ENCODE data around the gene SET. TPM values are rescaled to one million over a fixed set of nuclear protein-coding genes. Genes with fewer than 3 reads are reported as not detected.
"Not testable (repeated sequence)": the region's sequence is repeated elsewhere in the genome, so short reads cannot be mapped to it uniquely, and the experiment has no call there.

Gene SET
- total RNA-seq, 1 experiment from 2014 or later = 1,009 TPM

DNA sequence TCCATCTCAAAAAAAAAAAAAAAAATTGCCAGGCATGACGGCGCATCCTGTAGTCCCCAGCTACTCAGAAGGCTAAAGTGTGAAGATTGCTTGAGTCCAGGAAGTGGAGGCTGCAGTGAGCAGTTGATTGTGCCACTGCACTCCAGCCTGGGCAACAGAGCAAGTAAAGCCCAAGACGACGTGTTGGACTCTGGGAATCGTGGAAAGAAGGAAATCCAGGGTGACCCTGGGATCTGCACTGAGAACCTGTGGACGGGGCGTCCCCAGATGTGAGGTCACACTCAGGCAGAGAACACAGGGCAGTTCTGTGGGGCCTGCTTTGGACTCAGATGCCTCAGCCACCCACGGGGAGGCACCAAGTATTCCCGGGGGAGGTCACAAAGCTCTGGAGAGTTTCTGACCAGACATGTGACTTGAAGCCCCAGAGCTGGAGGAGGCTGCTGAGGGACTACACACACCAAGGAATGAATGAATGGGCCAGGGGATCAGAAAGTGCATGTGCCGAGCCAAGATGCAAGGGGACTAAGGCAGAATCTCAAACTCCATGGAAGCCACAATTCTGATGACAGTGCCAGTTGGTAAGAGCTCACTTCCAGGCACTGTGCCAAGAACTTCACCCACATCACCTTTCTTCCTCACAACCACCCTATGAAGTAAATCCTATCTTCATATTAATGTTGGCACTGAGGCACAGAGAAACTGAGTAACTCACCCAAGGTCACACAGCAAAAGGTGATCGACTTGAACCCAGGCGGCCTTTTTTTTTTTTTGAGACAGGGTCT, 45.3 kb upstream of the SET start:
- intact Hi-C loops (cut with micrococcal nuclease; ENCODE audit: unreplicated experiment) = no loop called here
- BruUV-seq (replicated peaks) = no TSS peak
- H3K36me3 ChIP-seq (ENCODE audit: insufficient read depth, low read length, poor library complexity, severe bottlenecking) = peaks cover 16% of the 10 kb centered on the region
- TF ChIP-seq EZH2 (IDR thresholded peaks at IDR 0.05; ENCODE audit: borderline replicate concordance, low read depth, low read length, poor library complexity, severe bottlenecking) = no peak
- TF ChIP-seq, protein P1, sequence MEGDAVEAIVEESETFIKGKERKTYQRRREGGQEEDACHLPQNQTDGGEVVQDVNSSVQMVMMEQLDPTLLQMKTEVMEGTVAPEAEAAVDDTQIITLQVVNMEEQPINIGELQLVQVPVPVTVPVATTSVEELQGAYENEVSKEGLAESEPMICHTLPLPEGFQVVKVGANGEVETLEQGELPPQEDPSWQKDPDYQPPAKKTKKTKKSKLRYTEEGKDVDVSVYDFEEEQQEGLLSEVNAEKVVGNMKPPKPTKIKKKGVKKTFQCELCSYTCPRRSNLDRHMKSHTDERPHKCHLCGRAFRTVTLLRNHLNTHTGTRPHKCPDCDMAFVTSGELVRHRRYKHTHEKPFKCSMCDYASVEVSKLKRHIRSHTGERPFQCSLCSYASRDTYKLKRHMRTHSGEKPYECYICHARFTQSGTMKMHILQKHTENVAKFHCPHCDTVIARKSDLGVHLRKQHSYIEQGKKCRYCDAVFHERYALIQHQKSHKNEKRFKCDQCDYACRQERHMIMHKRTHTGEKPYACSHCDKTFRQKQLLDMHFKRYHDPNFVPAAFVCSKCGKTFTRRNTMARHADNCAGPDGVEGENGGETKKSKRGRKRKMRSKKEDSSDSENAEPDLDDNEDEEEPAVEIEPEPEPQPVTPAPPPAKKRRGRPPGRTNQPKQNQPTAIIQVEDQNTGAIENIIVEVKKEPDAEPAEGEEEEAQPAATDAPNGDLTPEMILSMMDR (conservative IDR thresholded peaks at IDR 0.05; ENCODE audit: low read depth, low read length) = no peak
- no peak overlapping the region for H3K27ac ChIP-seq (ENCODE audit: low read depth, low read length, poor library complexity, severe bottlenecking)
- H3K27me3 ChIP-seq (replicated peaks; ENCODE audit: insufficient read depth, low read depth, low read length, poor library complexity) = no peaks in the 10 kb centered on the region
- no peak overlapping the region for H3K4me3 ChIP-seq (ENCODE audit: low read depth, low read length, poor library complexity, severe bottlenecking)
- H3K4me1 ChIP-seq (ENCODE audit: insufficient read depth, low read length, poor library complexity, severe bottlenecking) = peaks cover 5% of the 10 kb centered on the region
- H3K9me3 ChIP-seq (ENCODE audit: low read depth, low read length, poor library complexity, severe bottlenecking) = no peaks in the 10 kb centered on the region
- CTCF ChIA-PET = no interaction called here
- POLR2A ChIA-PET (ENCODE audit: low non-redundant PET) = no interaction called here
- DNase-seq (ENCODE audit: low spot score) = no peak

DNA sequence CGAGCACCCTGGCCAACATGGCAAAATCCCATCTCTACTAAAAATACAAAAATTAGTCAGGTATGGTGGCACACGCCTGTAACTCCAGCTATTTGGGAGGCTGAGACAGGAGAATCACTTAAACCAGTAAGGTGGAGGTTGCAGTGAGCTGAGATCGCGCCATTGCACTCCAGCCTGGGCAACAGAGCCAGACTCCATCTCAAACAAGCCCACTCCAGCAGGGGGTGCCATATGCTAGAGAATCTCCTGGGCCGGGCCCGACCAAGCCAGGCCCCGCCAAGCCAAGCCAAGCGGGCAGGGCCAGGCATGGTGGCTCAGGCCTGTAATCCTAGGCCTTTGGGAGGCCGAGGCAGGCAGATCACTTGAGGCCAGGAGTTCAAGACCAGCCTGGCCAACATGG, 40.8 kb upstream of the SET start:
- TF ChIP-seq, protein P1 (conservative IDR thresholded peaks at IDR 0.05; ENCODE audit: low read depth, low read length) = peak; percentile 42
- H3K4me3 ChIP-seq (ENCODE audit: low read depth, low read length, poor library complexity, severe bottlenecking); H3K27ac ChIP-seq (ENCODE audit: low read depth, low read length, poor library complexity, severe bottlenecking); H3K9me3 ChIP-seq (ENCODE audit: low read depth, low read length, poor library complexity, severe bottlenecking); H3K4me1 ChIP-seq (ENCODE audit: insufficient read depth, low read length, poor library complexity, severe bottlenecking); H3K36me3 ChIP-seq (ENCODE audit: insufficient read depth, low read length, poor library complexity, severe bottlenecking); POLR2A ChIA-PET (ENCODE audit: low non-redundant PET); CTCF ChIA-PET; H3K27me3 ChIP-seq (replicated peaks; ENCODE audit: insufficient read depth, low read depth, low read length, poor library complexity); BruUV-seq (replicated peaks): not testable (repeated sequence)
- DNase-seq (ENCODE audit: low spot score) = peak; percentile 70
- intact Hi-C loops (cut with micrococcal nuclease; ENCODE audit: unreplicated experiment) = loop anchor here (5.0 kb wide), 1 partner anchor 54 kb away; the partner anchor contains the start of gene PKN3

DNA sequence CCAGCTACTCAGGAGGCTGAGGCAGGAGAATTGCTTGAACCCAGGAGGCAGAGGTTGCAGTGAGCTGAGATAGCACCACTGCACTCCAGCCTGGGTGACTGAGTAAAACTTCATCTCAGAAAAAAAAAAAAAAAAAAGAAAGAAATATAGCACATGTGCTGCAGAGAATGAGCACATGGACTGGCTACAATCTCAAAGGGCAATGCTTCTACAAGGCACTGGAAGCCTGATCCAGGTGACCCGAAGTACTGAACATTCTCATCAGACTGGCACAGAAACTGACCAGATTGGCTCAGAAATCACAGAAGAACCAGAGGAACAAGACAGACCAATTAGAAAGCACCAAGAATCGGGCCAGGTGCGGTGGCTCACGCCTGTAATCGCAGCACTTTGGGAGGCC, 37.2 kb upstream of the SET start:
- intact Hi-C loops (cut with micrococcal nuclease; ENCODE audit: unreplicated experiment) = no loop called here
- Histone ChIP-seq H3K4me3 (ENCODE audit: low read depth, low read length, poor library complexity, severe bottlenecking) (no peak overlapping the region), H3K4me1 (ENCODE audit: insufficient read depth, low read length, poor library complexity, severe bottlenecking) (no peaks in the 10 kb centered on the region), H3K9me3 (ENCODE audit: low read depth, low read length, poor library complexity, severe bottlenecking) (no peaks in the 10 kb centered on the region), H3K27ac (ENCODE audit: low read depth, low read length, poor library complexity, severe bottlenecking) (no peak overlapping the region), H3K36me3 (ENCODE audit: insufficient read depth, low read length, poor library complexity, severe bottlenecking) (peaks cover 3% of the 10 kb centered on the region), H3K27me3 (replicated peaks; ENCODE audit: insufficient read depth, low read depth, low read length, poor library complexity) (no peaks in the 10 kb centered on the region)
- CTCF ChIA-PET = no interaction called here
- no TSS peak for BruUV-seq (replicated peaks)
- no peak for DNase-seq (ENCODE audit: low spot score)
- TF ChIP-seq, protein P1 (conservative IDR thresholded peaks at IDR 0.05; ENCODE audit: low read depth, low read length) = no peak
- no peak for TF ChIP-seq EZH2 (IDR thresholded peaks at IDR 0.05; ENCODE audit: borderline replicate concordance, low read depth, low read length, poor library complexity, severe bottlenecking)
- POLR2A ChIA-PET (ENCODE audit: low non-redundant PET) = interaction anchor here (0.6 kb wide), 1 partner anchor 323 kb away, joined by 4 read pairs; no protein-coding TSS in a partner anchor

All from A673 (cell line).